22Rv1 (cell line): ENCODE results near the gene IL22RA2.

Experiments used
- ZFX ChIP-seq: fragments of 450-650 bp; IDR thresholded peaks from 2 replicates; pipeline ENCODE4 v1.6.1; 2017; ENCODE audit warnings: antibody characterized with exemption, borderline replicate concordance
- TF ChIP-seq, protein P1 (sequence below): fragments of 450-650 bp; IDR thresholded peaks from 2 replicates; pipeline ENCODE4 v1.5.1; 2017; ENCODE audit warnings: mild to moderate bottlenecking

DNA sequence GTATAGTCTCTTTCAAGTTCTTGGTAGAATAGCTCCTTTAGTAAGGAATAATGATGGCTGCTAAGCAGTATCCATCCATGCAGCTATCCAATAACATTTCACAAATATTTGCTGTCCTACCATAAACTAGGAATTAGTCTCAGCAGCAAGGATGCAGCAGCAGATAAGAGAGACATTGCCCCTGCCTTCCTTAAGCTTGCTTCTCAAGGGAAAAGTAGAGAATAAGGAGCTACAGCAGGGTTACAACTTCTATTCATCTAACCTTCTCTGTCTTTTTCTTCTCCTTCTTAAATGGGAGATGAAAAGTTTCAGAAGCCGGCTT lies 2.4 kb downstream of the IL22RA2 start:
- TF ChIP-seq, protein P1, sequence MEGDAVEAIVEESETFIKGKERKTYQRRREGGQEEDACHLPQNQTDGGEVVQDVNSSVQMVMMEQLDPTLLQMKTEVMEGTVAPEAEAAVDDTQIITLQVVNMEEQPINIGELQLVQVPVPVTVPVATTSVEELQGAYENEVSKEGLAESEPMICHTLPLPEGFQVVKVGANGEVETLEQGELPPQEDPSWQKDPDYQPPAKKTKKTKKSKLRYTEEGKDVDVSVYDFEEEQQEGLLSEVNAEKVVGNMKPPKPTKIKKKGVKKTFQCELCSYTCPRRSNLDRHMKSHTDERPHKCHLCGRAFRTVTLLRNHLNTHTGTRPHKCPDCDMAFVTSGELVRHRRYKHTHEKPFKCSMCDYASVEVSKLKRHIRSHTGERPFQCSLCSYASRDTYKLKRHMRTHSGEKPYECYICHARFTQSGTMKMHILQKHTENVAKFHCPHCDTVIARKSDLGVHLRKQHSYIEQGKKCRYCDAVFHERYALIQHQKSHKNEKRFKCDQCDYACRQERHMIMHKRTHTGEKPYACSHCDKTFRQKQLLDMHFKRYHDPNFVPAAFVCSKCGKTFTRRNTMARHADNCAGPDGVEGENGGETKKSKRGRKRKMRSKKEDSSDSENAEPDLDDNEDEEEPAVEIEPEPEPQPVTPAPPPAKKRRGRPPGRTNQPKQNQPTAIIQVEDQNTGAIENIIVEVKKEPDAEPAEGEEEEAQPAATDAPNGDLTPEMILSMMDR, result no peak
- TF ChIP-seq ZFX, result no peak
